GM23338 (cell line): Measurements from ENCODE around the gene MRLN. TPM values are rescaled to one million over a fixed set of nuclear protein-coding genes. Genes with fewer than 3 reads are reported as not detected.

Experiments
- ATAC-seq: fragments of 200-7000 bp; cut with Tn5 transposase; 3 replicates; pipeline ENCODE4 v1.9.1; 2020
- DNase-seq: peaks from one replicate; pipeline ENCODE4 v3.0.0-alpha.2; 2015; ENCODE audit warnings: low spot score
- H2AFZ ChIP-seq: fragments of 200-600 bp; sonication (generic); 2 replicates; pipeline ENCODE4 v1.8.0; 2016; ENCODE audit warnings: antibody characterized with exemption, mild to moderate bottlenecking, moderate library complexity
- H3F3A ChIP-seq: fragments of 200-600 bp; sonication (generic); replicated peaks from 2 replicates; pipeline ENCODE4 v1.8.0; 2017; ENCODE audit warnings: antibody characterized with exemption, mixed run types, low read depth
- H3K27ac ChIP-seq: fragments of 200-600 bp; sonication (generic); 2 replicates; pipeline ENCODE4 v1.6.1; 2016; ENCODE audit warnings: low read depth
- H3K27me3 ChIP-seq: fragments of 200-600 bp; sonication (generic); 2 replicates; pipeline ENCODE4 v1.8.0; 2016; ENCODE audit warnings: mild to moderate bottlenecking, mixed run types, moderate library complexity; ENCODE audit not compliant: insufficient read depth
- H3K36me3 ChIP-seq: fragments of 200-600 bp; sonication (generic); 2 replicates; pipeline ENCODE4 v1.8.0; 2016; ENCODE audit warnings: mild to moderate bottlenecking; ENCODE audit not compliant: insufficient read depth
- H3K4me1 ChIP-seq: fragments of 200-600 bp; sonication (generic); 2 replicates; pipeline ENCODE4 v1.8.0; 2016; ENCODE audit warnings: mild to moderate bottlenecking, moderate library complexity; ENCODE audit not compliant: insufficient read depth
- H3K4me2 ChIP-seq: fragments of 200-600 bp; sonication (generic); 2 replicates; pipeline ENCODE4 v1.7.1; 2017; ENCODE audit warnings: mixed run types
- H3K4me3 ChIP-seq: fragments of 200-600 bp; sonication (generic); 2 replicates; pipeline ENCODE4 v1.6.1; 2016; ENCODE audit warnings: mixed run types
- H3K79me2 ChIP-seq: fragments of 200-600 bp; sonication (generic); replicated peaks from 2 replicates; pipeline ENCODE4 v1.8.0; 2017; ENCODE audit warnings: mild to moderate bottlenecking; ENCODE audit not compliant: insufficient read depth
- H3K9me2 ChIP-seq: fragments of 200-600 bp; sonication (generic); 2 replicates; pipeline ENCODE4 v1.8.0; 2017; ENCODE audit not compliant: insufficient read depth
- H4K20me1 ChIP-seq: fragments of 200-600 bp; sonication (generic); replicated peaks from 2 replicates; pipeline ENCODE4 v1.8.0; 2017; ENCODE audit warnings: mild to moderate bottlenecking; ENCODE audit not compliant: insufficient read depth
- H3K27ac Mint-ChIP-seq: 2 replicates; pipeline ENCODE4 v1.8.0; 2020; ENCODE audit warnings: inconsistent platforms, mild to moderate bottlenecking, moderate library complexity, mixed read lengths
- H3K27me3 Mint-ChIP-seq: 3 replicates; pipeline ENCODE4 v1.8.0; 2022; ENCODE audit warnings: low read depth, mild to moderate bottlenecking, moderate library complexity, mixed read lengths, inconsistent platforms; ENCODE audit not compliant: insufficient read depth, poor library complexity
- H3K36me3 Mint-ChIP-seq: 3 replicates; pipeline ENCODE4 v1.8.0; 2021; ENCODE audit warnings: low read depth, mild to moderate bottlenecking, inconsistent platforms, moderate library complexity, mixed read lengths
- H3K4me1 Mint-ChIP-seq: 3 replicates; pipeline ENCODE4 v1.8.0; 2020; ENCODE audit warnings: mild to moderate bottlenecking, inconsistent platforms, mixed read lengths
- H3K4me3 Mint-ChIP-seq: 3 replicates; pipeline ENCODE4 v1.8.0; 2021; ENCODE audit warnings: moderate library complexity, mild to moderate bottlenecking, inconsistent platforms, mixed read lengths
- H3K9me3 Mint-ChIP-seq: 3 replicates; pipeline ENCODE4 v1.8.0; 2020; ENCODE audit warnings: moderate library complexity, mild to moderate bottlenecking, inconsistent platforms, mixed read lengths
- CREB1 ChIP-seq: fragments of 250-450 bp; sonication (Bioruptor Pico); IDR thresholded peaks from 2 replicates; pipeline ENCODE4 v1.5.0; 2020; ENCODE audit warnings: low read depth, mild to moderate bottlenecking, moderate library complexity
- EZH2phosphoT487 ChIP-seq: fragments of 200-600 bp; sonication (generic); IDR thresholded peaks from one replicate; pipeline ENCODE4 v1.8.1; 2018; ENCODE audit warnings: antibody characterized with exemption; ENCODE audit not compliant: unreplicated experiment
- POLR2AphosphoS5 ChIP-seq: IDR thresholded peaks from 2 replicates; pipeline ENCODE4 v1.6.1; 2016; ENCODE audit warnings: antibody characterized with exemption, low read depth
- ZNF114 ChIP-seq: fragments of 250-450 bp; sonication (Bioruptor Pico); IDR thresholded peaks from 2 replicates; pipeline ENCODE4 v1.5.0; 2020; ENCODE audit warnings: mild to moderate bottlenecking, moderate library complexity
- ZNF331 ChIP-seq: fragments of 250-450 bp; sonication (Bioruptor Pico); IDR thresholded peaks from 2 replicates; pipeline ENCODE4 v1.5.0; 2020; ENCODE audit warnings: low read depth, mild to moderate bottlenecking, moderate library complexity
- ZNF462 ChIP-seq: fragments of 250-450 bp; sonication (Bioruptor Pico); IDR thresholded peaks from 2 replicates; pipeline ENCODE4 v1.5.0; 2020; ENCODE audit warnings: mild to moderate bottlenecking, moderate library complexity
- polyA plus RNA-seq: library from polyadenylated mRNA; unstranded; fragments of >200 nt; fragmentation: Nextera tagmentation; extraction: Ambion mirVana; gene quantifications from 2 replicates; pipeline ENCODE4 v1.2.1, GENCODE V29; 2016
- total RNA-seq: library from RNA; depleted of rRNA; stranded (reverse); fragments of >200 nt; shearing (Covaris generic); gene quantifications from 2 replicates; pipeline ENCODE4 v1.2.3, GENCODE V29; 2014
- TF ChIP-seq, protein P1 (sequence below): IDR thresholded peaks from 2 replicates; pipeline ENCODE4 v1.6.1; 2016; ENCODE audit warnings: antibody characterized with exemption
- TF ChIP-seq, protein P2 (sequence below), 2 experiments: fragments of 200-600 bp in 1 of 2; sonication (generic) in 1 of 2; conservative IDR thresholded peaks; 2 replicates each; pipeline versions ENCODE4 v1.5.1 to v1.6.1; 2016 to 2017; ENCODE audit warnings: antibody characterized with exemption in 2 of 2, low read depth in 2 of 2, mild to moderate bottlenecking in 2 of 2, moderate library complexity in 1 of 2

The MRLN gene
- total and polyA plus RNA-seq, 2 experiments from 2014 or later, result not detected

DNA sequence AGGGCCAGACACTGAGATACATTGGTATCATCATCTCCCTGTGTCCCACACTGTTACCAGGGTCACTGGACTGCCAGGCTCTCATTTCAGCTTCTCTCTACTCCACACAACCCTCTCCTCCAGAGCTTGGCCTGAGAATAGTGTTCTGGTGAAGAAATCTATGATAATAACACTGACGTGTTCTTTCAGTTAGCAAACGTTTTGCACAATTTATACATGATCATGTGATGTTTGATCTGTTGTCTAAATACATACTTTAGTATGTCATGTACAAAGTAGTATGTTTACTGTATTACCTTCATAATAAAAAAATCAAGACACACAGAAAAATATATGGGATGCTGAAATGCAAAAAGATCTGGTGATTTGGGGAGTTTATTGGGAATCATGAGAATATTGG, 48.6 kb downstream of the MRLN start:
- H3K4me2 ChIP-seq, result no peak overlapping the region
- TF ChIP-seq ZNF331 (no peak), ZNF462 (CRISPR knock-in tag) (no peak), POLR2AphosphoS5 (no peak), CREB1 (no peak), ZNF114 (CRISPR knock-in tag) (no peak), EZH2phosphoT487 (no peak)
- TF ChIP-seq, protein P1, sequence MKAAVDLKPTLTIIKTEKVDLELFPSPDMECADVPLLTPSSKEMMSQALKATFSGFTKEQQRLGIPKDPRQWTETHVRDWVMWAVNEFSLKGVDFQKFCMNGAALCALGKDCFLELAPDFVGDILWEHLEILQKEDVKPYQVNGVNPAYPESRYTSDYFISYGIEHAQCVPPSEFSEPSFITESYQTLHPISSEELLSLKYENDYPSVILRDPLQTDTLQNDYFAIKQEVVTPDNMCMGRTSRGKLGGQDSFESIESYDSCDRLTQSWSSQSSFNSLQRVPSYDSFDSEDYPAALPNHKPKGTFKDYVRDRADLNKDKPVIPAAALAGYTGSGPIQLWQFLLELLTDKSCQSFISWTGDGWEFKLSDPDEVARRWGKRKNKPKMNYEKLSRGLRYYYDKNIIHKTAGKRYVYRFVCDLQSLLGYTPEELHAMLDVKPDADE, result no peak
- TF ChIP-seq, protein P2, sequence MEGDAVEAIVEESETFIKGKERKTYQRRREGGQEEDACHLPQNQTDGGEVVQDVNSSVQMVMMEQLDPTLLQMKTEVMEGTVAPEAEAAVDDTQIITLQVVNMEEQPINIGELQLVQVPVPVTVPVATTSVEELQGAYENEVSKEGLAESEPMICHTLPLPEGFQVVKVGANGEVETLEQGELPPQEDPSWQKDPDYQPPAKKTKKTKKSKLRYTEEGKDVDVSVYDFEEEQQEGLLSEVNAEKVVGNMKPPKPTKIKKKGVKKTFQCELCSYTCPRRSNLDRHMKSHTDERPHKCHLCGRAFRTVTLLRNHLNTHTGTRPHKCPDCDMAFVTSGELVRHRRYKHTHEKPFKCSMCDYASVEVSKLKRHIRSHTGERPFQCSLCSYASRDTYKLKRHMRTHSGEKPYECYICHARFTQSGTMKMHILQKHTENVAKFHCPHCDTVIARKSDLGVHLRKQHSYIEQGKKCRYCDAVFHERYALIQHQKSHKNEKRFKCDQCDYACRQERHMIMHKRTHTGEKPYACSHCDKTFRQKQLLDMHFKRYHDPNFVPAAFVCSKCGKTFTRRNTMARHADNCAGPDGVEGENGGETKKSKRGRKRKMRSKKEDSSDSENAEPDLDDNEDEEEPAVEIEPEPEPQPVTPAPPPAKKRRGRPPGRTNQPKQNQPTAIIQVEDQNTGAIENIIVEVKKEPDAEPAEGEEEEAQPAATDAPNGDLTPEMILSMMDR (conservative IDR thresholded peaks at IDR 0.05; ENCODE audit: low read depth in 2 of 2), result no peak
- H3K36me3 ChIP-seq, result no peaks in the 10 kb centered on the region
- H3K79me2 ChIP-seq, result peaks cover 14% of the 10 kb centered on the region; the same call in 1 of the 2 replicates
- H3K36me3 Mint-ChIP-seq, result peaks cover 26% of the 10 kb centered on the region
- H3K9me2 ChIP-seq, result no peaks in the 10 kb centered on the region
- no peak for DNase-seq
- 0 out of 2 replicates have a peak, but pooled peaks cover 3% of the 10 kb centered on the region for H3F3A ChIP-seq
- H3K4me3 Mint-ChIP-seq, result no peak overlapping the region
- no peak overlapping the region for H3K27ac ChIP-seq
- peaks cover 10% of the 10 kb centered on the region for H3K4me1 ChIP-seq
- H3K4me3 ChIP-seq, result no peak overlapping the region
- no peaks in the 10 kb centered on the region for H3K9me3 Mint-ChIP-seq
- ATAC-seq, result no peak
- no peak overlapping the region for H3K27ac Mint-ChIP-seq
- no peak overlapping the region for H2AFZ ChIP-seq
- H3K27me3 ChIP-seq, result peaks cover 18% of the 10 kb centered on the region
- H4K20me1 ChIP-seq, result no peaks in the 10 kb centered on the region; the same call in 1 of the 2 replicates
- H3K4me1 Mint-ChIP-seq, result peaks cover 38% of the 10 kb centered on the region
- peaks cover 3% of the 10 kb centered on the region for H3K27me3 Mint-ChIP-seq
